Activated T-helper 17 cell treated with anti-CD3 and anti-CD28 coated beads, Interleukin-2, amount 50 U/mL, for 72 hours (primary cell): ENCODE data around the gene ZC3HAV1. TPM values are rescaled to one million over a fixed set of nuclear protein-coding genes. Genes with fewer than 3 reads are reported as not detected.
A peak's percentile ranks its signal among the peaks of the same experiment; 100 is the strongest.
"Not testable (repeated sequence)": the region's sequence is repeated elsewhere in the genome, so short reads cannot be mapped to it uniquely, and the experiment has no call there.

Experiments
- ATAC-seq: fragments of 150-1000 bp; cut with Tn5 transposase; replicated peaks from 2 replicates; pipeline ENCODE4 v1.10.0; 2021; ENCODE audit warnings: mild to moderate bottlenecking, moderate library complexity
- H3K27ac Mint-ChIP-seq: one replicate; pipeline ENCODE4 v1.8.0; 2022; ENCODE audit warnings: mixed read lengths
- H3K27me3 Mint-ChIP-seq: one replicate; pipeline ENCODE4 v1.8.0; 2022; ENCODE audit warnings: mixed read lengths
- H3K36me3 Mint-ChIP-seq: one replicate; pipeline ENCODE4 v1.8.0; 2022; ENCODE audit warnings: low read depth, mild to moderate bottlenecking, mixed read lengths
- H3K4me1 Mint-ChIP-seq: one replicate; pipeline ENCODE4 v1.8.0; 2022; ENCODE audit warnings: mixed read lengths
- H3K4me3 Mint-ChIP-seq: one replicate; pipeline ENCODE4 v1.8.0; 2022; ENCODE audit warnings: mild to moderate bottlenecking, mixed read lengths
- H3K9me3 Mint-ChIP-seq: one replicate; pipeline ENCODE4 v1.8.0; 2022; ENCODE audit warnings: mixed read lengths
- total RNA-seq, 2 donors: library from RNA; stranded (reverse); gene quantifications; one replicate each; pipeline ENCODE4 v1.2.3, GENCODE V29; 2022

Gene ZC3HAV1
- total RNA-seq: 100 to 1,000 TPM; 111 to 150 TPM

DNA sequence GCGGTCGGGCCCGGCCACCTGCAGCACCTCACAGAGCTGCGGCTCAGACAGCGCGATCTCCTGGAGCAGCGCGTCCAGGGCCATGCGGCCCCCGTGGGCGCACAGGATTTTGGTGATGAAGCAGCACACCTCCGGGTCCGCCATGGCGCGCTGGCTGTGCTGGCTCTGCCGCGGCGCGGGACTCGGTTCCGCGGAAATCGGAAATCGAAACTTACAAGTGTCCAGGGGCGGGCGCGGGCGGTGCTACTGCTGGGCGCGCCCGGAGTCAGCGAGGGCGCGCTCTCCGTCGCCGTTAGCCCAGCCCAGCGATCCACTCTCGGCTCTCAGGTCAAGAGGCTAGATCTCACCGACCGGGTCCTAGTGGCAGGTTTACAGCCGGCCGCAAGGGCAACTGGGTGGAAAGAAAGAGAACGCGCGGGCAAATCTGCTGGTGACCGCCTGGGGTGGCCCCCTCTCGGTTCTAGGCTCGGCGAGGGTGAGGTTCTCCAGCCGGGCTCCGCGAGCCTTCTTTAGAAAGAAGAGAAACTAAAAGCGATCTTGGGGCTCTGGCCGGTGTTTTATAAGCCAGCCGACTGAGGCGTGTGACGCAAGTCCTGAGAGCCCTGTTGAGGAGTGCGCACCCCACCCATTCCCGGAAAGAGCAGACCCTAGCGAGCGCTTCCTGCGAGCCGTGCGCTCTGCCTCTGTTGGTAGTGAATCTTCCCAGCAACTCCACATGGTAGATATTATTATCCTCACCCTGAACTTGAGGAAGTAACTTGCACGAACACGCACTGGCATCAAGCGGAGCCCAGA is at the start of gene ZC3HAV1:
Gene ZC3HAV1, minus strand, starts transcription at position 533 of the 795 bp plus-strand sequence. Its CDS starts 389 bp downstream, at position 144.
- peak; percentile 78 for ATAC-seq
- H3K27me3 Mint-ChIP-seq: no peaks in the 10 kb centered on the region
- peak within 1 kb of the TSS; percentile 99 for H3K4me3 Mint-ChIP-seq
- H3K27ac Mint-ChIP-seq: peak within 1 kb of the TSS; percentile 94
- H3K36me3 Mint-ChIP-seq: peaks cover 67% of the 10 kb centered on the region
- H3K9me3 Mint-ChIP-seq: peaks cover 5% of the 10 kb centered on the region
- H3K4me1 Mint-ChIP-seq: peaks cover 25% of the 10 kb centered on the region

DNA sequence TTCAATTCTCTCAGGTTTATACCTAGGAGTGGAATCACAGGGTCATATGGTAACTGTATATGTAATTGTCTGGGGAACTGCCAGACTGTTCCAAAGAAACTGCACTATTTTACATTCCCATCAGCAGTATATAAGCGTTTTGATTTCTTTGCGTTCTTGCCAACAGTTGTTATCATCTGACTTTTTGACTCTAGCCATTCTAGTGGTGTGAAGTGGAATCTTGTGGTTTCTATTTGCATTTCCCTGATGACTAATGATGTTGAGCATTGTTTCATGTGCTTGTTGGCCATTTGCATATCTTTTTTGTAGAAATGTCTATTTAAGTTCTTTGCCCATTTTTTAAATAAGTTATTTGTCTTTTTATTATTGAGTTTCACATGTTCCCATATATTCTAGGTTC is 44.3 kb upstream of the ZC3HAV1 start:
- no peaks in the 10 kb centered on the region for H3K36me3 Mint-ChIP-seq
- H3K27ac Mint-ChIP-seq: no peak overlapping the region
- no peaks in the 10 kb centered on the region for H3K4me1 Mint-ChIP-seq
- H3K4me3 Mint-ChIP-seq: no peak overlapping the region
- H3K27me3 Mint-ChIP-seq: no peaks in the 10 kb centered on the region
- peaks cover 4% of the 10 kb centered on the region for H3K9me3 Mint-ChIP-seq
- ATAC-seq: peak; percentile 83

DNA sequence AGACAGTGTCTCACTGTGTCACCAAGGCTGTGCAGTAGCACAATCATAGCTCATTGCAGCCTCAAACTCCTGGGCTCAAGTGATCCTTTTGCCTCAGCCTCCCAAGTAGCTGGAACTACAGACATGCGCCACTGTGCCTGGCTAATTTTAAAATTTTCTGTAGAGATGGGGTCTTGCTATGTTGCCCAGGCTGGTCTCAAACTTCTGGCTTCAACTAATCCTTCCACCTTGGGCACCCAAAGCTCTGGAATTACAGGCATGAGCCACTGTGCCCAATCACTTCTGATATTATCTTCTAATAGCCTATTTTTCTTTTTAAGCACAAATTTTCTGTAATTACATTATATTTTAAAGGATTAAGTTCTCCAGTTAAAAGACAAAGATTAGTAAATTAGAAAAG is 42.6 kb upstream of the ZC3HAV1 start:
- Mint-ChIP-seq H3K36me3 (no peaks in the 10 kb centered on the region), H3K4me3 (no peak overlapping the region)
- no peak for ATAC-seq

GRCh38 chr7:139139150-139139549 is 29.6 kb upstream of the ZC3HAV1 start:
- Mint-ChIP-seq H3K27ac (no peak overlapping the region), H3K4me1 (no peaks in the 10 kb centered on the region), H3K4me3 (no peak overlapping the region), H3K27me3 (no peaks in the 10 kb centered on the region), H3K36me3 (peaks cover 13% of the 10 kb centered on the region), H3K9me3 (no peaks in the 10 kb centered on the region)
- ATAC-seq: no peak

More for the DNA sequence above, 42.6 kb upstream of the ZC3HAV1 start:
- H3K4me1 Mint-ChIP-seq: no peaks in the 10 kb centered on the region
- H3K27me3 Mint-ChIP-seq: no peaks in the 10 kb centered on the region
- peaks cover 4% of the 10 kb centered on the region for H3K9me3 Mint-ChIP-seq
- no peak overlapping the region for H3K27ac Mint-ChIP-seq

DNA sequence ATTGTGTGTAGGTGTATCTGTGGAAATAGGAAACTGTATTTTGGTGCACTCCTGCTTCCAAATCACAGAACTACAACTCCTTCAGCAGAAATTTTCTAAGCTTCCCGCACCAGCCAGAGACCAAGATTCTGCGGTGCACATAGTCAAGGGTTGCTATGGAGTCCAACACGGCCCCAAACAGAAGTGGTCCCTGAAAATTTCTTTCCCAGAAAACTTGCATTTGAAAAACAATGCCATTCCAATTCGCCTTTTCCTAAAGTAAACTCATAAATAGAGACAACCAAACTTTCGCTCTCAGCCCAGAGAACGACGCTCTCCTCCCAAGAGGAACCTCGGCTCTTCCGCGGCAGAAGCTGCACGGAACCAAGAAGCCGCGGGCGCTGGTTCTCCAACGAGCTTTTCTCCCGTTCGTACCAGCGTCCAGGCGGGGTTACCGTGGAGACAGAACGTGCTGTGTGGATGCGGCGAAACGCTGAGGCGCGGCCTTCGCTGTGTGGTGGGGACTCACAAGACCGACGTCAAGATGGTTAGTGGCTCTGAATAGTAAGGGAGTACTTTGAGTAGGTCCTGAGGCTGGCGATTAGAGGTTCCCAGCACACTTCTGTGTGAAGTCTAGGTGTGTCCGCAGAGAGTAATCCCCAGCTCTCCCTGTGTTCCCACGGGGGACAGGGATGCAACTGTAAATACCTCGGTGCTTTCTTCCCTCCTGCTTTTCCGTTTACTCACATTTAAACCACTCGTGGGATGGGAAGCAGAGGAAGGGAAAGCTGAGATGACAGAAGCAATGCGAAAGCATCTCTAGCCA is 24.0 kb upstream of the ZC3HAV1 start:
- no peaks in the 10 kb centered on the region for H3K36me3 Mint-ChIP-seq
- H3K27me3 Mint-ChIP-seq: no peaks in the 10 kb centered on the region
- H3K4me1 Mint-ChIP-seq: no peaks in the 10 kb centered on the region
- peak overlapping the region; percentile 86 for H3K4me3 Mint-ChIP-seq
- peak; percentile 98 for ATAC-seq
- peak overlapping the region; percentile 72 for H3K27ac Mint-ChIP-seq
- H3K9me3 Mint-ChIP-seq: no peaks in the 10 kb centered on the region

DNA sequence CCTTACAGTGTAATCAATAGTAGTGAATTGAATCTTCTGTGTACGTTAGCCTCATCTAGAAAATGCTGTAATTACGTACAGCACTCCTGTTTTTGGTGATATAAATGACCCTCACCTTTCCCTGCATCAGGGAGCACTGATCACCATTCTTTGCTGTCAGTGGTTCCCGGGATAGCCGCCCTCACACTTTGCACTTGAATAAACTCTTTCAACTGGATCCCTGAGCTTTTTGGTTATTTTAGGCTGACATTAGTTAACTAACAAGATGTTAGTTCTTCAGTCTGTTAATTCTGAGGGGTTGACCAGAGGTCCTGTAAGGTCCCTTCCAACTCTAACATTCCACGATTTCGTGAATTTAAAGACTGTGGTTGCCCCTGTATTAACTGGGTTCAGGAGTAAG is 23.4 kb upstream of the ZC3HAV1 start:
- no peak for ATAC-seq
- no peaks in the 10 kb centered on the region for H3K36me3 Mint-ChIP-seq
- H3K9me3 Mint-ChIP-seq: no peaks in the 10 kb centered on the region
- H3K27ac Mint-ChIP-seq: peak overlapping the region; percentile 72
- peak overlapping the region; percentile 86 for H3K4me3 Mint-ChIP-seq
- no peaks in the 10 kb centered on the region for H3K4me1 Mint-ChIP-seq
- H3K27me3 Mint-ChIP-seq: no peaks in the 10 kb centered on the region

GRCh38 chr7:139131601-139132041 is 22.1 kb upstream of the ZC3HAV1 start:
- Mint-ChIP-seq H3K27me3 (no peaks in the 10 kb centered on the region), H3K4me1 (no peaks in the 10 kb centered on the region), H3K36me3 (no peaks in the 10 kb centered on the region), H3K9me3 (no peaks in the 10 kb centered on the region), H3K27ac (no peak overlapping the region), H3K4me3 (no peak overlapping the region)
- ATAC-seq: no peak

- not testable (repeated sequence) for H3K9me3 Mint-ChIP-seq, H3K4me1 Mint-ChIP-seq, H3K4me3 Mint-ChIP-seq, H3K27ac Mint-ChIP-seq, H3K36me3 Mint-ChIP-seq, H3K27me3 Mint-ChIP-seq, ATAC-seq
Observed at GRCh38 chr7:139129814-139130213, 20.3 kb upstream of the ZC3HAV1 start.

GRCh38 chr7:139127648-139128047 is 18.1 kb upstream of the ZC3HAV1 start:
- no peak for ATAC-seq
- Mint-ChIP-seq H3K27ac (no peak overlapping the region), H3K4me3 (no peak overlapping the region), H3K27me3 (no peaks in the 10 kb centered on the region), H3K9me3 (no peaks in the 10 kb centered on the region), H3K4me1 (peaks cover 14% of the 10 kb centered on the region), H3K36me3 (no peaks in the 10 kb centered on the region)

DNA sequence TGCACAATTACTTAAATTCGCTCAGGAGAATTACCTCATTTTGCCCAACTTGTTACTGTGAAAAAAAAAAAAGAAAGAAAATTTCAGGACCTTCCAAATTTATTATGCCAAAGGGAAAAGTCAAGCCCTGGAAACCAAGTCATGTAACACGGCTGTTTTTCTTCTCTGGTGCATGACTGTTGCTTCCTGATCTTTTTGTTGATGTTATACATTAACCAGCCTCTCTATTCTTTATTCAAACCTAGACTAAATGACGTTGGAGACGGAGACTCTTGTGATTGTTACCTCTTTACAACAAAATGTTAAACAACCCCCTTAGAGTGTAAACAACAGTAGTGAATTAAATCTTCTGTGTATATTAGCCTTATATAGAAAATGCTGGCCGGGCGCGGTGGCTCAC is 16.1 kb upstream of the ZC3HAV1 start:
- Mint-ChIP-seq H3K4me1 (peaks cover 14% of the 10 kb centered on the region), H3K9me3 (no peaks in the 10 kb centered on the region), H3K4me3 (no peak overlapping the region), H3K36me3 (no peaks in the 10 kb centered on the region), H3K27me3 (no peaks in the 10 kb centered on the region), H3K27ac (no peak overlapping the region)
- no peak for ATAC-seq

GRCh38 chr7:139124995-139125394 is 15.5 kb upstream of the ZC3HAV1 start:
- Mint-ChIP-seq H3K4me3 (peak overlapping the region; percentile 55), H3K4me1 (peaks cover 14% of the 10 kb centered on the region)
- not testable (repeated sequence) for H3K36me3 Mint-ChIP-seq, ATAC-seq, H3K27ac Mint-ChIP-seq, H3K9me3 Mint-ChIP-seq, H3K27me3 Mint-ChIP-seq

DNA sequence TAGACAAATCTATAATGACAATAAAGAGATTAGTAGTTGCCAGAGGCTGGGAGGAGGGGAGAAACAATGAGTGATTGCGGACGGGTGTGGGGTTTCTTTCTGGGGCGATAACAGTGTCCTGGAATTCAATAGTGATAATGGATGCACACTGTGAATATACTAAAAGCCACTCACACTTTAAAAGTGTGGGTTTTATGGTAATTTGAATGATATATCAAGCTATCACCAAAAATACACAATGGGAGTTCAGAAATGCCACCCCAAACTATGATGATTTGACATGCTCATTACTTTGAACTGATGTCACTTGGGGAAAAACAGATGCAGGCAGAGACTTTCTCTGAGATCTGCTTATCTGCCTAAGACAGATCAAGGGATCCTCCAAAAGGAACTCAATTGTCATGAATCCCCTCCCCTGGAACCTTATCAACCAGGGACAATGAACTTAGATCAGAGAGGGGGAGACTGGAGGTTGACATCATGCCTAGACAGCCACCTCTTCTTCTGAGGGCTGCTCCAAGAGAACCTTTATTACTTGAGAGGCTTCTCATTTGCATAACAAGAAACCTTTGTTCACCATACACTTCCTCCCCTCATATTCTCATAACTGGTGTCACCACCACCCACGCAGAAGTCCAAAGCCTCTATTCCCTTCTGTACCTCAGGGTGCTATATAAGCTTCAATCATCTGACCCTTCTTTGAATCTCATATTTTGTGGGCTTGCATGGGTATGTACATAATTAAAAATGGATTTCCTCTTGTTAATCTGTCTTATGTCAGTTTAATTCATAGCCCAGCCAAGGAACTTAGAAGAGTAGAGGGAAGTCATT is 14.8 kb upstream of the ZC3HAV1 start:
- Mint-ChIP-seq H3K36me3 (no peaks in the 10 kb centered on the region), H3K27me3 (no peaks in the 10 kb centered on the region), H3K9me3 (no peaks in the 10 kb centered on the region), H3K4me1 (peaks cover 15% of the 10 kb centered on the region), H3K4me3 (peak overlapping the region; percentile 55), H3K27ac (peak overlapping the region; percentile 56)
- peak; percentile 95 for ATAC-seq

- Mint-ChIP-seq H3K4me3 (peak overlapping the region; percentile 77), H3K27me3 (no peaks in the 10 kb centered on the region), H3K4me1 (peaks cover 32% of the 10 kb centered on the region), H3K9me3 (no peaks in the 10 kb centered on the region), H3K36me3 (no peaks in the 10 kb centered on the region), H3K27ac (peak overlapping the region; percentile 85)
- ATAC-seq: no peak
Observed at GRCh38 chr7:139119486-139119849, 9.9 kb upstream of the ZC3HAV1 start.

- Mint-ChIP-seq H3K9me3 (no peaks in the 10 kb centered on the region), H3K4me1 (peaks cover 28% of the 10 kb centered on the region), H3K36me3 (no peaks in the 10 kb centered on the region), H3K27ac (peak overlapping the region; percentile 85), H3K4me3 (peak overlapping the region; percentile 77), H3K27me3 (no peaks in the 10 kb centered on the region)
- ATAC-seq: peak; percentile 77
Observed at GRCh38 chr7:139118805-139119485, 9.4 kb upstream of the ZC3HAV1 start.
